HepG2 (cell line): ENCODE data around the gene SLC2A5. TPM values are rescaled to one million over a fixed set of nuclear protein-coding genes. Genes with fewer than 3 reads are reported as not detected.

Experiments
- CEBPZ ChIP-seq: IDR thresholded peaks from 2 replicates; pipeline ENCODE4 v1.6.1; 2012; ENCODE audit warnings: low read length, improper control_type of control experiment
- CENPT ChIP-seq: sonication (generic); formaldehyde crosslinking; IDR thresholded peaks from 2 replicates; pipeline ENCODE4 v1.8.0; 2022; ENCODE audit warnings: low read depth, mild to moderate bottlenecking, moderate library complexity, missing genetic modification reagents
- DNMT1 ChIP-seq: sonication (generic); formaldehyde crosslinking; IDR thresholded peaks from 2 replicates; pipeline ENCODE4 v1.5.1; 2020; ENCODE audit warnings: mild to moderate bottlenecking, missing genetic modification reagents
- ELF1 ChIP-seq: sonication (generic); formaldehyde crosslinking; IDR thresholded peaks from 2 replicates; pipeline ENCODE4 v1.4.0; 2020; ENCODE audit warnings: missing genetic modification reagents
- GATAD1 ChIP-seq: IDR thresholded peaks from 2 replicates; pipeline ENCODE4 v1.6.1; 2016; ENCODE audit warnings: missing genetic modification reagents, missing compliant biosample characterization
- HINFP ChIP-seq: sonication (generic); formaldehyde crosslinking; IDR thresholded peaks from 2 replicates; pipeline ENCODE4 v1.4.0; 2020; ENCODE audit warnings: low read depth, mild to moderate bottlenecking, missing genetic modification reagents
- JARID2 ChIP-seq: sonication (generic); formaldehyde crosslinking; IDR thresholded peaks from 2 replicates; pipeline ENCODE4 v1.8.1; 2023; ENCODE audit warnings: missing genetic modification reagents, inconsistent platforms; ENCODE audit not compliant: insufficient replicate concordance
- KMT2B ChIP-seq: IDR thresholded peaks from 2 replicates; pipeline ENCODE4 v1.6.1; 2016; ENCODE audit warnings: missing genetic modification reagents, missing compliant biosample characterization
- MXD4 ChIP-seq: IDR thresholded peaks from 2 replicates; pipeline ENCODE4 v1.6.1; 2016; ENCODE audit warnings: mild to moderate bottlenecking, missing biosample characterization, missing genetic modification reagents
- NFKB2 ChIP-seq: sonication (generic); formaldehyde crosslinking; IDR thresholded peaks from 2 replicates; pipeline ENCODE4 v1.4.0; 2020; ENCODE audit warnings: missing genetic modification reagents, borderline replicate concordance
- PLRG1 ChIP-seq: fragments of 450-650 bp; conservative IDR thresholded peaks from 2 replicates; pipeline ENCODE4 v1.6.1; 2016
- RCOR2 ChIP-seq: IDR thresholded peaks from 2 replicates; pipeline ENCODE4 v1.6.1; 2016; ENCODE audit warnings: missing biosample characterization, missing genetic modification reagents
- RFX1 ChIP-seq: fragments of 450-650 bp; IDR thresholded peaks from 2 replicates; pipeline ENCODE4 v1.6.1; 2017
- RFXAP ChIP-seq: sonication (generic); formaldehyde crosslinking; IDR thresholded peaks from 2 replicates; pipeline ENCODE4 v1.4.0; 2020; ENCODE audit warnings: missing genetic modification reagents, borderline replicate concordance
- SMARCC2 ChIP-seq: fragments of 450-650 bp; IDR thresholded peaks from 2 replicates; pipeline ENCODE4 v1.6.1; 2017; ENCODE audit warnings: antibody characterized with exemption, mild to moderate bottlenecking
- SRSF4 ChIP-seq: fragments of 200-400 bp; formaldehyde crosslinking; IDR thresholded peaks from one replicate; pipeline ENCODE4 v1.6.1; 2018; ENCODE audit warnings: mild to moderate bottlenecking, low read depth, low read length, moderate library complexity; ENCODE audit not compliant: poor library complexity, severe bottlenecking
- SUZ12 ChIP-seq: fragments of 150-350 bp; IDR thresholded peaks from 2 replicates; pipeline ENCODE4 v1.6.1; 2014; ENCODE audit warnings: low read depth, low read length
- ZBTB3 ChIP-seq: sonication (generic); formaldehyde crosslinking; IDR thresholded peaks from 2 replicates; pipeline ENCODE4 v1.4.0; 2020; ENCODE audit warnings: low read depth, mild to moderate bottlenecking, moderate library complexity, missing genetic modification reagents, borderline replicate concordance
- ZBTB34 ChIP-seq: sonication (generic); formaldehyde crosslinking; IDR thresholded peaks from 2 replicates; pipeline ENCODE4 v1.8.0; 2022; ENCODE audit warnings: mild to moderate bottlenecking, missing genetic modification reagents
- ZNF124 ChIP-seq: sonication (generic); formaldehyde crosslinking; IDR thresholded peaks from 2 replicates; pipeline ENCODE4 v1.4.0; 2020; ENCODE audit warnings: missing genetic modification reagents
- ZNF230 ChIP-seq: sonication (generic); formaldehyde crosslinking; IDR thresholded peaks from 2 replicates; pipeline ENCODE4 v1.4.0; 2020; ENCODE audit warnings: mild to moderate bottlenecking, missing genetic modification reagents
- ZNF543 ChIP-seq: sonication (generic); formaldehyde crosslinking; IDR thresholded peaks from 2 replicates; pipeline ENCODE4 v1.4.0; 2020; ENCODE audit warnings: mild to moderate bottlenecking, missing genetic modification reagents
- ZNF556 ChIP-seq: sonication (generic); formaldehyde crosslinking; IDR thresholded peaks from 2 replicates; pipeline ENCODE4 v1.4.0; 2020; ENCODE audit warnings: mild to moderate bottlenecking, missing genetic modification reagents, borderline replicate concordance
- ZNF557 ChIP-seq: sonication (generic); formaldehyde crosslinking; IDR thresholded peaks from 2 replicates; pipeline ENCODE4 v1.4.0; 2020; ENCODE audit warnings: missing genetic modification reagents
- ZNF746 ChIP-seq: sonication (generic); formaldehyde crosslinking; IDR thresholded peaks from 2 replicates; pipeline ENCODE4 v1.8.0; 2022; ENCODE audit warnings: mild to moderate bottlenecking, missing genetic modification reagents
- ZNF747 ChIP-seq: sonication (generic); formaldehyde crosslinking; IDR thresholded peaks from 2 replicates; pipeline ENCODE4 v1.8.1; 2023; ENCODE audit warnings: missing genetic modification reagents, mild to moderate bottlenecking, borderline replicate concordance
- ZNF773 ChIP-seq: sonication (generic); formaldehyde crosslinking; IDR thresholded peaks from 2 replicates; pipeline ENCODE4 v1.4.0; 2020; ENCODE audit warnings: missing genetic modification reagents, borderline replicate concordance
- polyA plus RNA-seq, 8 experiments: library from polyadenylated mRNA; depleted of rRNA in 3 of 8; stranded (reverse) in 7 of 8; unstranded in 1 of 8; fragments of >200 nt; fragmentation: Illumina TruSeq in 4 of 8; extraction: Trizol in 4 of 8; gene quantifications; 2 replicates each; pipeline versions ENCODE4 v1.2.1 to v1.2.3, GENCODE V29; 2011 to 2016; ENCODE audit warnings: low read depth in 4 of 8, missing spikeins in 1 of 8, mixed read lengths in 1 of 8; ENCODE audit not compliant: insufficient read depth in 1 of 8
- total RNA-seq, 5 experiments: library from RNA; depleted of rRNA; stranded (reverse); fragments of >200 nt; fragmentation: Illumina TruSeq; extraction: Trizol; gene quantifications; 2 replicates each; pipeline ENCODE4 v1.2.3, GENCODE V29; 2016; ENCODE audit warnings: low read depth in 1 of 5

The SLC2A5 gene
- total and polyA plus RNA-seq, 2 of the 13 experiments (the other 11 are each of a cell fraction or from before 2014, with no cell fraction given), result 0.04 to 0.54 TPM

- no peak for TF ChIP-seq GATAD1 (CRISPR knock-in tag)
- TF ChIP-seq KMT2B (CRISPR knock-in tag), result no peak
- no peak for TF ChIP-seq ZNF557 (CRISPR knock-in tag)
- no peak for TF ChIP-seq DNMT1 (CRISPR knock-in tag)
- TF ChIP-seq RFXAP (CRISPR knock-in tag), result 0 out of 2 replicates have a peak, but pooled peaks have one; percentile 46
- TF ChIP-seq CENPT (CRISPR knock-in tag), result no peak
- TF ChIP-seq ZNF230 (CRISPR knock-in tag), result peak; percentile 24; the same call in 1 of the 2 replicates
- 0 out of 2 replicates have a peak, but pooled peaks have one; percentile 22 for TF ChIP-seq ZNF556 (CRISPR knock-in tag)
- no peak for TF ChIP-seq ZNF746 (CRISPR knock-in tag)
- no peak for TF ChIP-seq JARID2
- no peak; the same call in 1 of the 2 replicates for TF ChIP-seq ZBTB34 (CRISPR knock-in tag)
- TF ChIP-seq SMARCC2, result no peak
- TF ChIP-seq SUZ12, result no peak
- no peak for TF ChIP-seq MXD4 (CRISPR knock-in tag)
- TF ChIP-seq ZNF773 (CRISPR knock-in tag), result no peak
- no peak for TF ChIP-seq NFKB2
- TF ChIP-seq CEBPZ, result no peak
- TF ChIP-seq HINFP (CRISPR knock-in tag), result no peak
- TF ChIP-seq ELF1 (CRISPR knock-in tag), result no peak
- no peak for TF ChIP-seq ZNF124 (CRISPR knock-in tag)
- no peak for TF ChIP-seq SRSF4
- peak; percentile 54; the same call in 1 of the 2 replicates for TF ChIP-seq RCOR2
- peak; percentile 62; the same call in 1 of the 2 replicates for TF ChIP-seq ZBTB3
- TF ChIP-seq PLRG1, result no peak
- TF ChIP-seq ZNF747 (CRISPR knock-in tag), result peak; percentile 53; the same call in 1 of the 2 replicates
- no peak for TF ChIP-seq ZNF543
- no peak for TF ChIP-seq RFX1
Observed at GRCh38 chr1:9100471-9101043, 31.1 kb upstream of the SLC2A5 start (continued).
